NCI-H524 (cell line): Measurements from ENCODE around the gene RERG.
"Not testable (repeated sequence)": the region's sequence is repeated elsewhere in the genome, so short reads cannot be mapped to it uniquely, and the experiment has no call there.

Experiments
- DNase-seq, 2 experiments: peaks; one replicate each; lab custom pipeline; 2025; lab: John Stamatoyannopoulos, UW

Gene RERG

DNA sequence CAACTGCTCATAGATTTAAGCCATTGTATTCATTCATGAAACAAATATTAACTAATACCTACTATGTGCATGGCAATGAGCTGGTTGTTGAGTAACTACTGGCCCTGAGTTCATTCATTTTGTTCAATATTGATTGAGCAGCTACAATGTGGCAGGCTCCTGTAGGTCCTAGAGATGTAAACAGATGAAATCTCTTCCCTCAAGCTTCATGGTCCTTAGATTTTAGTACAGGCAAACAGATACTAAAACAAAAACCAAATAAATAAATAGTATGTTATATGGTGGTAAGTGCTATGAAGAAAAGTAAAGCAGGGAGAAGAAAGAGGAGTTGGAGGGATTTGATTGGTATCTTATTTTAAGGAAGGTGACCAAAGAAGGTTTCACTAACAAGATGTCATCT, 77.8 kb downstream of the RERG start:
- DNase-seq: no peak

DNA sequence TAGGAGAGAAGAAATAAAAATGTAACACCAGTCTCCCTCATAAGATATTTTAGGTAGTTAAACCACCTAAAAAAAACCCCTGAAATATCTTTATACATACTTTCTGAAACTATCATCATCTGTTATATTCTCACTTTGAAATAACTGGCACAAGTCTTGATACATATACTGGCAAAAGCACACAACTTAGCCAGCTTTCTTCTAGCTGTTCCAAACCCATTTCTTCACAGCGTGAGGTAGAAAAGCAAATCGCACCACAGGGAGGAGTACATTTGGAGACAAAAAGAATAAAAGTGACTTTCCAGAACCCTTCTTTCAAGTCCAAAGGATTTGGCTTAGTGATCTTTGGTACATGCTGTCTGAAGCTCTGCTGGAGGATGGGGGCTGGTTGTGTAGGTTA, 78.5 kb downstream of the RERG start:
- no peak for DNase-seq

- peak; percentile 72 to 92 for DNase-seq
These were observed 89.8 kb downstream of the RERG start for GRCh38 chr12:15131431-15131830.

DNA sequence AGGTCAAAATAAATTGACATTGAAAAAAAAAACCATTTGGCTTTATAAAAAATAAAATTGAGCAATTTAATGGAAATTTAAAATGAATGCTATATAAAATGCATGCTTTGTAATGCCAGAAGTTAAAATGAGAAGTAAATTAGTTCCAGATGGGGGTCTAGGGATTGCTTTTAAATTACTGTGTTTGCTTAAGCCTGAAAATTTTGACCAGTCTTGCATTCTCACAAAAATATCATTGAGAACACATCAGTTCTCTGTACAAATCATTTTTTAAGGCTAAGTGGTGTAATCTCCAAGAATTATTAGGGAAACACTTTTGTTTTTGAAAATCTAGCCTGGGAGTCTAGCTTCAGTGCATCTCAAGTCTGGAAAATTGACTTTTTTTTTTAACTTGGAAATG, 90.7 kb downstream of the RERG start:
- no peak for DNase-seq

DNA sequence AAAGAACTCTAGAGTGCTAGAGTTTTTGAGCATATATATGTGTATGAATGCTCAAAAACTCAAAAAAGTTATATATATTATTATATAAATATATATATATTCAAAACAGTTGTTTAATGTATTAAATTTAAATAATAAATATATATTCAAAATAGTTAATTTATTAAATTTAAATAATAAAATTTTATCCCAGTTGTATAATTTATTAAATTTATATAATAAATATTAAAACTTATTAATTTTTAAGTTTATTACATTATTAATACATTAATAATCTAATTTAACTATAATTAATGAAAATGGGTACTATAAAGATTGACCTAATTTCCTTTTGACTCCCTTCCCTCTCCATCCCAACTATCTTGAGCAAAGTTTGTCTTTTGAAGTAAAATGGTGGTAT, 97.8 kb downstream of the RERG start:
- no peak for DNase-seq

GRCh38 chr12:15122344-15122743, 98.9 kb downstream of the RERG start:
- DNase-seq: no peak

DNA sequence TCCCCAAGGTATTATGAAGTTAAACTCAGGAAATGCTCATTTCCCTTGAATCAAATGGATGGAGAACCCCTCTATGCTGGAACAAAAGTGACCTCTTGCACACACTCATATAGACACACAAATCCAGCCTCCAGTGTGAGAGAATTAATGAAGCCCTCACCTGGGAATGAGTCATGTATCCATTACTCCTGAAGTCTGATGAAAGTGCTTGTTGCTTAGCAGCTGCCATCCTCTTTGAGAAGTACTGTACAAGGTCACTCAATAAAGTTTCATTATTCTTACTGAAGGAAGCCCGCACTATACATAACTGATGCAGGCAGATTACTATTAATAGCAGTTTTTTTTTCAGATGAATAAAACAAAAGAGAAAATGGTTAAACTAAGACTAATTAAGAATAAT, 102.3 kb downstream of the RERG start:
- no peak for DNase-seq

DNA sequence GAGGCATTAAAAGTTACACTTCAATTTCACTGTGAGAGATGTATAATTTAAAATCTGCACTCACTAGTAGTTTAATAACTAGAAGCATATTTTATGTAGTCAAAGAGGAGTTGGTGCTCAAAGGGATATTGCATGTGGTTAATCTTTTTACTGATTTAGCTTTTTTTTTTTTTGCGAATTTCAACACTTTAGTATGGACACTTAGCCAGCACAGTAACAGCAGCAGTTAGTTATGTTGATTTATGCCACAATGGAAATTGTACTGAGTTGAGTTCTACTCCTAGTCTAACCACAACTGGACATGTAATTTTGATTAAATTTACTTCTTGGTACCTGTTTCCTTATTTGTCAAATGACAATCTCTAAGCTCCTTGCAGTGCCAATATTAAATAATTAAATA, 104.2 kb downstream of the RERG start:
- no peak for DNase-seq

GRCh38 chr12:15116086-15116485, 105.1 kb downstream of the RERG start:
- no peak for DNase-seq

DNA sequence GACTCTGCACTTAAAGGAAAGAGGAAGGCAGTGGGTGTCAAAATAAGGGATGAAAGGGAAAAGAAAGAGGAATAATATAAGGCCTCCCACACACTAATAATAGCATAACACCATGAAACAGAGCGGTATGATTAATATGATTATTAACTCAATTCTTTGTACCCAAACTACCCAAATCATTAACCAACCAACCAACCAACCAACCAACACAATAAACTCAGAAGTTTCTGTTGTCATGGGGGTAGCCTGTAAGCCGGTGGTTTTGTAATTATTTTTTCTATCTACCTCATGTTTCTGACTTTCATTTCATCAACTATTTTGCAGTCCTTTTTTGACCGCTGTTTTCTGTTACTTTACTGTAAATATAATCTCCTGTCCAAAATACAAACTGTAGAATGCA, 105.8 kb downstream of the RERG start:
- DNase-seq: no peak

DNA sequence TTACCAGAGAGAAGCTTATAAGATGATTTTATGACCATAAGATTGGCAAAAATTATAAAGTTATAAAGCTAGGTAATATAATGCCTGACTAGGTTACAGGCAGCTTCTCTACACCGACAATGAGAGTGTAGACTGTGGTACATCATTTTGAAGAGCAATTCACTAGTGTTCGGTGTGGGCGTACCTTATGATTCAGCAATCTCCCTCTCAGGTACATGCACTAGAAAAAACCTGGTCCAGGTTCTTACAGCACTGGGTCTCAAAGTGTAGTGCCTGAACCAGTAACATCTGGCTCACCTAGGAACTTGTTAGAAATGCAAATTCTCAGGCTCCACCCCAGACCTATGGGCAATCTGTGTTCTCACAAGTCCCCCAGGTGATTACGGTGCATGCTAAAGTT, 106.7 kb downstream of the RERG start:
- DNase-seq: no peak

DNA sequence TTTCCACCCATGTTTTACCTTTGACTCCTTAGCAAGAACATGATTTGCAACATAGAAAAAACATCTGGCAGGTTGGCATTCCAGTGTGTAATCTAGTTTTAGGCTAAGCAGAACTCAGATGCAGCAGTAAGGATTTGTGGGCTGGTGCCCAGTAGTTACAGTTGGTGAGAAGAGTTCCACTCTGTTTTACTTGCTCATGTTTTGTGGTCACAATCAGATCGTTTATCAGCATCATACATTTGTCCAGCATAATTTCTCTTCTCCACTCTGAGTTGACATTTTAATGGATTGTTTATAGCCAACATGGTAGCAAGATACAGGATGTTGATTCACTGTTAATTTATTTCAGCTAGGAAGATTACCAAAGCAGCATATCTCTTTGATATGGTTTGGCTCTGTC, 128.4 kb downstream of the RERG start:
- no peak for DNase-seq

DNA sequence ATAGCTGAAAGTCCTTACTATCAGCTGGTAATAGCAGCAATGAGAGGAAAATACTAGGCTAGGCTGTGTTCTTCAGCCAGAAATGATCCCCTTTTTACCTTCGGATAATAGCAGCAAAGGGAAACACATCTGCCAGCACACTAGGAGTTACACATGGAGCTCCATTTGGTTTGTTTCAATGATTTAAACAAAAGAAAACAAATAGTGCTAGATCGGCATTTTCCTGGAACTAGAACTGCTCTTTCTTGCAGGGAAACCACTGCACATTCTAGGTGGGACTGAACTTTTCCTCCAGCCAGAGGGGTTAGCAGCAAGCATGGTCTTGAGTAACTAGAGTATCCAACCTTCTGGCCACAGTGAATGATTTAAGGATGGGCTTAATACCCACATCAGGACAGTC, 130.8 kb downstream of the RERG start:
- DNase-seq: no peak

GRCh38 chr12:15088105-15088504, 133.1 kb downstream of the RERG start:
- DNase-seq: no peak

DNA sequence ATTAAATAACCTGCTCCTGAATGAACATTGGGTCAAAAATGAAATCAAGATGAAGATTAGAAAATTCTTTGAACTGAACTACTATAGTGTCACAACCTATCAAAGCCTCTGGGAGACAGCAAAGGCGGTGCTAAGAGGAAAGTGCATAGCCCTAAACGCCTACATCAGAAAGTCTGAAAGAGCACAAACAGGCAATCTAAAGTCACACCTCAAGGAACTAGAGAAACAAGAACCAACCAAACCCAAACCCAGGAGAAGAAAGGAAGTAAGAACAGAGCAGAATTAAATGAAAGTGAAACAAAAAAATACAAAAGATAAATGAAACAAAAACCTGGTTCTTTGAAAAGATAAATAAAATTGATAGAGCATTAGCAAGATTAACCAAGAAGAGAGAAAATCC, 143.5 kb downstream of the RERG start:
- DNase-seq: not testable (repeated sequence)

DNA sequence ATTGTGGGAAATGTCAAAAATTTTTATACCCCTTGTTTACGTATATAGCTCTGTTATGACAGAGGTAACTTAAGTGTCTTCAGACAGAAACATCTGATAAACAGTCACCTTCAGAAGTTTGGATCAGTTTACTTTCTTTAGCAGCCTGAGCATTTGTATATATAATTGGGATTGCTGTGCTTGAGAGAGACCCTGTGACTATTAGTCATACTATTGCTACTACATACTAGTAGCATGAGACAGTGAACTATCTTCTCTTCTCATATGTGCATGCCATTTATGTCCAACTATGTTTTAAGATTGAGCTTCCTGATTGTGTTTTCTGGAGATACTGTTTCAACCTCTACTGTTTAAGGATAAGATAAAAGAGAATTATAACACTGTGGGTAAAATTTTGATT, 146.9 kb downstream of the RERG start:
- no peak for DNase-seq

DNA sequence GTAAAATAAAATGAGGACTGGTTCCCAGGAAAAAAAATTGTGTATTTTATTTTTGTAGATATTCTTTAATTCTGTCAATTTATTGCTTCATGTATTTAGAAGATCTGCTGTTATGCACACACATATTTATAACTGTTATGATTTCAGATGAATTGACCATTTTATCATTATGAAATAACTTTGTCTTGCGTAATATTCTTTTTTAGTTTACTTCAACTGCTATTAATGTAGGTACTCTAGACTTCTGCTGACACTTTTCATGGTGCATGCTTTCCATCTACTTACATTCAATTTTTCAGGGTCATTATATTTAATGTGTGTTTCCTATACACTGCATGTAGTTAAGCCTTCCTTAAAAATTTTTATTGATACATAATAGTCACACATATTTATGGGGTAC, 162.1 kb downstream of the RERG start:
- DNase-seq: no peak
